Psoas muscle (tissue), 8 donors: ENCODE data around the gene DHRS3. TPM values are rescaled to one million over a fixed set of nuclear protein-coding genes. Genes with fewer than 3 reads are reported as not detected.
"Not testable (repeated sequence)": the region's sequence is repeated elsewhere in the genome, so short reads cannot be mapped to it uniquely, and the experiment has no call there.

Source experiments
- ATAC-seq, 4 donors: fragments of 200-7000 bp; cut with Tn5 transposase; one replicate each; pipeline ENCODE4 v1.9.1; 2020; ENCODE audit warnings: moderate library complexity in 3 of 4, mild to moderate bottlenecking in 2 of 4
- DNase-seq, 2 donors: peaks; one replicate each; pipeline ENCODE4 v3.0.0-alpha.2; 2020
- H3K27ac ChIP-seq: fragments of 200-600 bp; one replicate; pipeline ENCODE4 v1.8.0; 2022
- H3K27me3 ChIP-seq, 3 donors: fragments of 200-600 bp in 1 of 3; one replicate each; pipeline versions ENCODE4 v1.6.1 to v1.8.0; 2013 to 2022; ENCODE audit warnings: low read length in 2 of 3, mild to moderate bottlenecking in 2 of 3, moderate library complexity in 1 of 3; ENCODE audit not compliant: insufficient read depth in 3 of 3
- H3K36me3 ChIP-seq, 2 donors: fragments of 200-600 bp in 1 of 2; one replicate each; pipeline versions ENCODE4 v1.6.1 to v1.8.0; 2013 to 2022; ENCODE audit warnings: low read depth in 1 of 2, mild to moderate bottlenecking in 1 of 2, moderate library complexity in 1 of 2; ENCODE audit not compliant: insufficient read depth in 1 of 2
- H3K4me1 ChIP-seq: fragments of 200-600 bp; one replicate; pipeline ENCODE4 v1.8.0; 2022
- H3K4me3 ChIP-seq: fragments of 200-600 bp; one replicate; pipeline ENCODE4 v1.8.0; 2022; ENCODE audit warnings: mild to moderate bottlenecking
- H3K9me3 ChIP-seq: fragments of 200-600 bp; one replicate; pipeline ENCODE4 v1.8.0; 2022
- CTCF ChIP-seq: fragments of 200-600 bp; IDR thresholded peaks from one replicate; pipeline ENCODE4 v1.8.0; 2022; ENCODE audit warnings: antibody characterized with exemption
- WGBS, 3 donors: extraction: QIAGEN DNeasy Blood & Tissue Kit; methylation state at CpG; one replicate each; pipeline versions ENCODE4 v1.1.6 to v1.1.7; 2013; 5-methylcytosine and 5-hydroxymethylcytosine counted together
- intact Hi-C, 2 donors: fragments of 100-400 bp; cut with DNase I; formaldehyde crosslinking; loops; one replicate each; pipeline versions ENCODE4 v1.11.0 to v1.14.2; 2022
- polyA plus RNA-seq, 3 donors: library from polyadenylated mRNA; stranded (reverse); fragments of 200-250 nt; gene quantifications; one replicate each; pipeline ENCODE4 v1.2.3, GENCODE V29; 2013
- total RNA-seq, 4 donors: library from RNA; stranded (reverse); fragmentation: NEBNext Ultra II Directional in 2 of 4; extraction: Animal tissue kit (Norgen Biotek cat#: 25700) in 2 of 4; gene quantifications; one replicate each; pipeline versions ENCODE4 v1.2.1 to v1.2.4, GENCODE V29; 2021 to 2023
- donor health status: healthy with polysubstance abuse.
- donor health status: DM: no; HTN: no; CAD: no; lungs with moderate emphysema.
- donor health status: Bipolar disorder and iron deficiency.
- donor health status: healthy.
- donor health status: DM: yes; HTN: yes; CAD: no.
- donor health status: DM: no; HTN: no; CAD: no.
- donor health status: DM: no; HTN: no; CAD: no.
- donor health status: DM: yes; HTN: yes; CAD: no.

DHRS3 gene
- total and polyA plus RNA-seq, 7 donors: 21.7 to 78.7 (median 41.2) TPM

GRCh38 chr1:12656575-12656974 lies 38.6 kb upstream of the DHRS3 start:
- no peaks in the 10 kb centered on the region for H3K9me3 ChIP-seq
- WGBS, 3 donors: 80 to 88% (median 80%) methylated on average over 4 of the region's 4 CpGs
- no peak overlapping the region for H3K4me3 ChIP-seq
- no peak for ATAC-seq
- no peak overlapping the region for H3K27ac ChIP-seq
- no peak for TF ChIP-seq CTCF
- DNase-seq: peak in 1 of 2 donors; percentile 20
- no peaks in the 10 kb centered on the region for H3K27me3 ChIP-seq
- intact Hi-C loops: loop anchor here in 1 of 2 donors (5.0 to 10.0 kb wide), 3 partner anchors 344 to 532 kb away; no protein-coding TSS in a partner anchor
- H3K36me3 ChIP-seq: no peaks in the 10 kb centered on the region
- no peaks in the 10 kb centered on the region for H3K4me1 ChIP-seq

- ATAC-seq: no peak
- intact Hi-C loops: loop anchor here in 1 of 2 donors (5.0 to 10.0 kb wide), 3 partner anchors 342 to 530 kb away; no protein-coding TSS in a partner anchor
- Histone ChIP-seq H3K27me3 (no peaks in the 10 kb centered on the region), H3K4me1 (no peaks in the 10 kb centered on the region), H3K36me3 (no peaks in the 10 kb centered on the region), H3K9me3 (no peaks in the 10 kb centered on the region), H3K27ac (no peak overlapping the region), H3K4me3 (no peak overlapping the region)
- peak in 1 of 2 donors; percentile 12 for DNase-seq
- 88 to 91% (median 90%) methylated on average over 8 of the region's 8 CpGs for WGBS, 3 donors
- no peak for TF ChIP-seq CTCF
Observed at GRCh38 chr1:12654657-12655056, 36.6 kb upstream of the DHRS3 start.

GRCh38 chr1:12654004-12654567 lies 36.1 kb upstream of the DHRS3 start:
- H3K27me3 ChIP-seq: no peaks in the 10 kb centered on the region
- H3K27ac ChIP-seq: no peak overlapping the region
- H3K9me3 ChIP-seq: no peaks in the 10 kb centered on the region
- no peak for TF ChIP-seq CTCF
- H3K4me3 ChIP-seq: no peak overlapping the region
- no peaks in the 10 kb centered on the region for H3K4me1 ChIP-seq
- no peak for ATAC-seq
- 78 to 84% (median 84%) methylated on average over 4 of the region's 4 CpGs for WGBS, 3 donors
- intact Hi-C loops: loop anchor here in 1 of 2 donors (10.0 kb wide), 1 partner anchor 529 kb away; no protein-coding TSS in a partner anchor
- DNase-seq: no peak
- H3K36me3 ChIP-seq: no peaks in the 10 kb centered on the region

GRCh38 chr1:12649971-12650421 lies 32.0 kb upstream of the DHRS3 start:
- intact Hi-C loops: loop anchor here in 1 of 2 donors (10.0 kb wide), 1 partner anchor 525 kb away; no protein-coding TSS in a partner anchor
- WGBS, 3 donors: 34 to 41% (median 41%) methylated on average over 5 of the region's 5 CpGs
- H3K9me3 ChIP-seq: no peaks in the 10 kb centered on the region
- H3K27ac ChIP-seq: no peak overlapping the region
- ATAC-seq: no peak
- no peaks in the 10 kb centered on the region for H3K4me1 ChIP-seq
- no peaks in the 10 kb centered on the region for H3K27me3 ChIP-seq
- no peak for TF ChIP-seq CTCF
- no peaks in the 10 kb centered on the region for H3K36me3 ChIP-seq
- H3K4me3 ChIP-seq: no peak overlapping the region
- DNase-seq: no peak

GRCh38 chr1:12648741-12649140 lies 30.7 kb upstream of the DHRS3 start:
- Histone ChIP-seq H3K9me3 (no peaks in the 10 kb centered on the region), H3K4me3 (no peak overlapping the region), H3K36me3 (no peaks in the 10 kb centered on the region), H3K27ac (no peak overlapping the region), H3K4me1 (no peaks in the 10 kb centered on the region), H3K27me3 (no peaks in the 10 kb centered on the region)
- 83 to 85% (median 84%) methylated on average over 7 of the region's 7 CpGs for WGBS, 3 donors
- TF ChIP-seq CTCF: no peak
- ATAC-seq: no peak
- intact Hi-C loops: no loop called here
- no peak for DNase-seq

GRCh38 chr1:12645401-12645800 lies 27.4 kb upstream of the DHRS3 start:
- H3K9me3 ChIP-seq, H3K36me3 ChIP-seq, ATAC-seq, H3K27me3 ChIP-seq, H3K27ac ChIP-seq, H3K4me1 ChIP-seq, intact Hi-C loops, H3K4me3 ChIP-seq: not testable (repeated sequence)
- WGBS, 3 donors: 94 to 96% (median 94%) methylated on average over 9 of the region's 9 CpGs
- peak in 1 of 2 donors; percentile 6 for DNase-seq
